GM13977 (cell line): Measurements from ENCODE around the gene DPEP2NB.

Experiments used
- DNase-seq: peaks from one replicate; pipeline ENCODE4 v3.0.0; 2012; ENCODE audit warnings: low spot score
- in situ Hi-C: fragments of 300-500 bp; cut with MboI; formaldehyde crosslinking; loops from one replicate; pipeline ENCODE4 v1.12.0; 2022; ENCODE audit warnings: low sequenced_read_pairs, low pct_unique_long_range_greater_than_20kb, mixed read lengths, inconsistent platforms; ENCODE audit not compliant: unreplicated experiment
- TF ChIP-seq, protein P1 (sequence below): IDR thresholded peaks from 2 replicates; pipeline ENCODE4 v1.5.1; 2012; ENCODE audit warnings: mild to moderate bottlenecking, control low read depth; ENCODE audit not compliant: insufficient read depth; ENCODE audit errors: extremely low read depth, missing control alignments

The DPEP2NB gene

GRCh38 chr16:67993207-67994039, 22.3 kb downstream of the DPEP2NB start:
- TF ChIP-seq, protein P1, sequence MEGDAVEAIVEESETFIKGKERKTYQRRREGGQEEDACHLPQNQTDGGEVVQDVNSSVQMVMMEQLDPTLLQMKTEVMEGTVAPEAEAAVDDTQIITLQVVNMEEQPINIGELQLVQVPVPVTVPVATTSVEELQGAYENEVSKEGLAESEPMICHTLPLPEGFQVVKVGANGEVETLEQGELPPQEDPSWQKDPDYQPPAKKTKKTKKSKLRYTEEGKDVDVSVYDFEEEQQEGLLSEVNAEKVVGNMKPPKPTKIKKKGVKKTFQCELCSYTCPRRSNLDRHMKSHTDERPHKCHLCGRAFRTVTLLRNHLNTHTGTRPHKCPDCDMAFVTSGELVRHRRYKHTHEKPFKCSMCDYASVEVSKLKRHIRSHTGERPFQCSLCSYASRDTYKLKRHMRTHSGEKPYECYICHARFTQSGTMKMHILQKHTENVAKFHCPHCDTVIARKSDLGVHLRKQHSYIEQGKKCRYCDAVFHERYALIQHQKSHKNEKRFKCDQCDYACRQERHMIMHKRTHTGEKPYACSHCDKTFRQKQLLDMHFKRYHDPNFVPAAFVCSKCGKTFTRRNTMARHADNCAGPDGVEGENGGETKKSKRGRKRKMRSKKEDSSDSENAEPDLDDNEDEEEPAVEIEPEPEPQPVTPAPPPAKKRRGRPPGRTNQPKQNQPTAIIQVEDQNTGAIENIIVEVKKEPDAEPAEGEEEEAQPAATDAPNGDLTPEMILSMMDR: peak; percentile 95
- in situ Hi-C loops: no loop called here
- peak; percentile 89 for DNase-seq

DNA sequence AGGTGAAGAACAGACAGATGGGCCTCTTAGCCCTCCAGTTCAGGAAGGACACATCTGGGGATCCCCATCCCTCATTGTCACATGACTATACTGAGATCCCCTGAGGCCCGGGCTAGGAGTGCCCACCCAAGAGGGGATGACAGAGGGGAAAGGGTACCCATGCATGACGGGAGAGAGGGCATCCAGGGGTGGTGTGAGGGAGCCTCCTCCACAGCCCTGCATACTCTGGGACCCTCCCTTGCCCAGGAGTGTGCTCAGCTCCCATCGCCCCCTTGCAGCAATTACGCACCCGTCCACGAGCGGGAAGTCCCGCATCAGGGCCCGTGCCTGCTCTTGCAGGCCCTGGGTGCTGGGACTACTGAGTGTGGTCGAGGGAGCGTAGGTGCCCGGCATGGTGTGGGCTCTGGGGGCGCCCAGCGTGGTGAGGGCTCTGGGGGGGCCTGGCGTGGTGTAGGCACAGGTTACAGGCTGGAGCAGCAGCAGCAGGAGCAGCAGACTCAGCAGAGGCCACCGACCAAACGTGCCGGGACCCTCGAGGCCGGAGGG, 23.0 kb downstream of the DPEP2NB start:
- in situ Hi-C loops: no loop called here

DNA sequence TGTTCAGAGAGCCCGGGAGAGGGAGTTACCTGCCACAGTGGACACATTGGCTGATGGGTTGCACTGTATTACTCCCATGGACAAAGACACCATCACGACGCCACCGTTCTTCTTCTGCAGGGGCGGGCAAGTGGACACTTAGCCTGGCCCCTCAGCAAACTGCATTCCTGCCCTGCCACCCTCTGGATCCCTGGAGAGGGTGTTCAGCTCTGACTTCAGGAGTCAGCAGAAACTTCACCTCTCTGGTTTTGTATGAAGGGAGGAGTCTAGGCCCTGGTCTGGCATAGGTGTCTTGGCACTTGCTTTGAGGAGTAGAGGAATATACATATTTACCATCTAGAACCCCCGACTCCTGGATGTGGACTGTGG, 25.7 kb downstream of the DPEP2NB start:
- in situ Hi-C loops: no loop called here
- TF ChIP-seq, protein P1: no peak
- no peak for DNase-seq

More for the DNA sequence above, 23.0 kb downstream of the DPEP2NB start:
- TF ChIP-seq, protein P1: no peak
- peak; percentile 22 for DNase-seq

GRCh38 chr16:67989322-67990017, 26.2 kb downstream of the DPEP2NB start:
- in situ Hi-C loops: no loop called here
- TF ChIP-seq, protein P1: no peak
- peak; percentile 59 for DNase-seq

- DNase-seq: no peak
- TF ChIP-seq, protein P1: no peak
- in situ Hi-C loops: no loop called here
Measured at GRCh38 chr16:67988675-67989074, 27.0 kb downstream of the DPEP2NB start.

DNA sequence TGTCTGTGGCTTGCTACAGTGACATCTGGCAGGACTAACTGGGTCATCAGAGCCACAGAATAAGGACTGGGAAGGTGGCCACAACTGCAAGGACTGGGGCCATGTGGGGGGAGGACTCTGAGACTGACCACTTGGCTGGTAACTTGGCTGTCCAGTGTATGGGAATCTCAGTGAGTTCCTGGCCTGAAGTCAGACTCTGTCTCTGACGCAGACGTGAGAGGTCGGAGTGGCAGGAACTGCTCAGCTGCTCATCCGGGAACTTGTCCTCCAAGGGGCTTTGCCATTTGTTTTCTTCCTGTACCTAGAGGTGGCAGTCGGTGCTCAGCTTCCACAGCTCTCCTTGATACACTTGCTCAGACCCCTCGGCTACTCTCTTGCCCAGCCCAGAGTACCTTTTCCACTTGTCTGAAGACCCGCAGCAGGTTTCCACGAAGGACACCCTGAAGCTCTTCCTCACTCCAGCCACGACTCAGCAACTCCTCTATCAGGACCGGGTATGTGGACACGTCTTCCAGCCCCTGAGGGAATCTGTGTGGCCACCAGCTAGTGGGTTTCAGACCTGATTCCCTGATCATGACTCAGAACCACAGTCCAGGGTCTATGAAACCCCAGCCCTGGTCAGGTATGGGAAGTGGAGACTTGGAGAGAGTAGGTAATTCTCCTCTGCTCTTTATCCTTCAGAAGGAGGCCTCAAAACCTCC, 28.1 kb downstream of the DPEP2NB start:
- in situ Hi-C loops: no loop called here
- peak; percentile 2 for DNase-seq
- TF ChIP-seq, protein P1: no peak
